ENCODE measurements around the gene SDR42E2. TPM values are rescaled to one million over a fixed set of nuclear protein-coding genes. Genes with fewer than 3 reads are reported as not detected.
"Not testable (repeated sequence)": the region's sequence is repeated elsewhere in the genome, so short reads cannot be mapped to it uniquely, and the experiment has no call there.

SDR42E2 gene
- total RNA-seq = 0.26 TPM

DNA sequence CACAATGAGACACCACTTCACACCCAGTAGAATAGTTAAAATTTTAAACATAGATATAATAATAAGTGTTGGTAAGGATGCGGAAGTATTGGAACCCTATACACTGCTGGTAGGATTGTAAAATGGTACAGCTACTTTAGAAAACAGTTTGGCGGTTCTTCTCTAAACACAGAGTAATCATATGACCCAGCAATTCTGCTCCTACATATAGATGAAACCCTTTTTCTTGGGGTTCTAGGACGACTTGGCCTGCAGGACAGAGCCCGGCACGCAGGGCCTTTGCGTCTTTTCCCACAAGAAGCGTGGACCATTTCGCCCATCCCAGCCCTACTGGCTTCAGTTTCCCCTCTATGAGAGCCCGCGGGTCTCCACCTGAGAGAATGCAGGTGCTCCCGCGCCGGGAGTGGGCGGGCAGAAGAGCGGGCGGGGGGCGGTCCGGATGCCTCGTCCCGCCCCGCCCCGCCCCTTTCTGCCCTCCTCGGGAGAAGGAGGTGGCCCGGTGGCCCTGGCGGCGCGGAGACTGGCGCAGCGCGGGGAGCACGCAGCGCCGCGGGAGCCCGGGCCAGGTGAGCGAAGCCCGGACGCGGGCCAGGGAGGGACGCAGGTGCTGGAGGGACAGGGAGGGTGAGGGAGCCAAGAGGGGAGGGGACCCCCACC is at the start of gene SDR42E2:
TSS of gene SDR42E2 (plus strand) at position 508 of the 657 bp plus-strand sequence. CDS start 3,077 bp downstream, outside the sequence.
- no peak for DNase-seq (ENCODE audit: low spot score)

GRCh38 chr16:22116095-22116700 is 46.1 kb upstream of the SDR42E2 start:
- DNase-seq (ENCODE audit: low spot score) = no peak

GRCh38 chr16:22117609-22118008 is 44.7 kb upstream of the SDR42E2 start:
- no peak for DNase-seq (ENCODE audit: low spot score)

DNA sequence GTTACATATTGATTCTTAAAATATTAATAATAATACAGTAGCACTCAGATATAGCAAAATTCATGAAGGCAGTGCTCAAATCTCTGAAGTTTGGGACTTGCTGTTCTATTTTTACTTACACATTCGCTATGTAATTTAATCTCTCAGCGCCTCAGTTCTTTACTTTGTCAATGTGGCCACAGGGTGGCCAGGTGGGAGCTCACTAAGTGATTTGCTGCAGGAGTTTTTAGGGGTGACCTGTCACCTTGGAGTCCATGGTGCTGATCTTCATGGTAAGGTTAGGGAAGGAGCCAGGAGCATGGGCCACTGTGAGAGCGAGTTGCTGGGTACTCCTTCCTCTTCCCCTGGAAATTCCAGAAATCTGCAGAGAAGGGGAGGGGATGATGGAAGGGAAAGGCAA is 41.9 kb upstream of the SDR42E2 start:
- no peak for DNase-seq (ENCODE audit: low spot score)

- no peak for DNase-seq (ENCODE audit: low spot score)
Observed at GRCh38 chr16:22122239-22122638, 40.1 kb upstream of the SDR42E2 start.

- no peak for DNase-seq (ENCODE audit: low spot score)
Observed at GRCh38 chr16:22123146-22123545, 39.2 kb upstream of the SDR42E2 start.

- no peak for DNase-seq (ENCODE audit: low spot score)
Observed at GRCh38 chr16:22123759-22124490, 38.4 kb upstream of the SDR42E2 start.

- DNase-seq (ENCODE audit: low spot score) = no peak
Observed at GRCh38 chr16:22124583-22125284, 37.6 kb upstream of the SDR42E2 start.

GRCh38 chr16:22126037-22126558 is 36.2 kb upstream of the SDR42E2 start:
- no peak for DNase-seq (ENCODE audit: low spot score)

DNA sequence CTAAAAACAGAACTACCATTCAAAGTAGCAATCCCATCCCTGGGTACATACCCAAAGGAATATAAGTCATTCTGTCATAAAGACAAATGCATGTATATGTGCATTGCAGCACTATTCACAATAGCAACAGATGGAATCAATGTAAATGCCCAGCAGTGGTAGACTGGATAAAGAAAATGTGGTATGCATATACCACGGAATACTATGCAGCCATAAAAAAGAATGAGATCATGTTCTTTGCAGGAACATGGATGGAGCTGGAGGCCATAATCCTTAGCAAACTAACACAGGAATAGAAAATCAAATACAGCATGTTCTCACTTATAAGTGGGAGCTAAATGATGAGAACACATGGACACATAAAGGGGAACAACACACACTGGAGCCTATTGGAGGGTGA is 33.8 kb upstream of the SDR42E2 start:
- DNase-seq (ENCODE audit: low spot score) = not testable (repeated sequence)

GRCh38 chr16:22130528-22130927 is 31.8 kb upstream of the SDR42E2 start:
- no peak for DNase-seq (ENCODE audit: low spot score)

DNA sequence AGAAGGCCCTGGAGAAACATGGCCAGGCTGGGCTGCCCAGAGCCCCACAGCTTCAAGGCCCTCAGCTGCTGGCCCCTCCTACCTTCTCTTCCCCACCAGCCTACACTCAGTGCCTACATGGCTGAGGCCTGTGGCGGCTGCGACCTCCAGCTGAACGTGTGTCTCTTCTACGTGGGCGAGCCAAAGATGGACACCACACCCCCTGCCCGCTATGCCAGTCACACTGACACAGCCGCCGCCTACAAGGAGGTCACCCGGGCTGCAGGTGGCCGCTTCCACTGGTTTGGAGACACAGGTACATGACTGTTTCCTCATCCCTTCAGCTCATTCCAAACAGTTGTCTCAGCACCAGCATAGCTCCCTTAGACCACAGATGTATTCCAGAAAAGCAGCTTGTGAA is 29.5 kb upstream of the SDR42E2 start:
- DNase-seq (ENCODE audit: low spot score) = no peak

GRCh38 chr16:22138482-22138881 is 23.8 kb upstream of the SDR42E2 start:
- no peak for DNase-seq (ENCODE audit: low spot score)

DNA sequence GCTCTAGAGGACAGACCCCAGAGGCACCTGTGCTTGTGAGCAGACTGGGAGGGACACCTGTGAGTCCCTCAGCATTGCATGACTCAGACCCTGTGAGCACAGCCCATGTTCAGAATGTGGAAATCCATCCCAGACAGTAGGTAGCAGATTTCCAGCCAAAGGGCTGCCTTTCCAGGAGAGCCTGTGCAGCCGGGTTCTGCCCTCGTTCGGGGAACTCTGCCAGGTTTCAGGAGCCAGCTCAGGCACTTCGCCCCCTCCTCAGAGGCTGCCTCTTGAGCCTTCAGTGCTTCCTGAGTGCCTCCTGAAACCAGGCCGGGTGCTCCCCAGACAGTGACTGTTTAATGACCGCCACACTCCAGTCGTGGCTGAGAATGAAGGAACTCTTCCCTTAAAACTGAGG is 23.3 kb upstream of the SDR42E2 start:
- DNase-seq (ENCODE audit: low spot score) = no peak

GRCh38 chr16:22139732-22140131 is 22.6 kb upstream of the SDR42E2 start:
- DNase-seq (ENCODE audit: low spot score) = no peak

GRCh38 chr16:22141767-22142166 is 20.5 kb upstream of the SDR42E2 start:
- DNase-seq (ENCODE audit: low spot score) = no peak

GRCh38 chr16:22144520-22144919 is 17.8 kb upstream of the SDR42E2 start:
- no peak for DNase-seq (ENCODE audit: low spot score)

GRCh38 chr16:22147853-22148252 is 14.5 kb upstream of the SDR42E2 start:
- DNase-seq (ENCODE audit: low spot score) = no peak

DNA sequence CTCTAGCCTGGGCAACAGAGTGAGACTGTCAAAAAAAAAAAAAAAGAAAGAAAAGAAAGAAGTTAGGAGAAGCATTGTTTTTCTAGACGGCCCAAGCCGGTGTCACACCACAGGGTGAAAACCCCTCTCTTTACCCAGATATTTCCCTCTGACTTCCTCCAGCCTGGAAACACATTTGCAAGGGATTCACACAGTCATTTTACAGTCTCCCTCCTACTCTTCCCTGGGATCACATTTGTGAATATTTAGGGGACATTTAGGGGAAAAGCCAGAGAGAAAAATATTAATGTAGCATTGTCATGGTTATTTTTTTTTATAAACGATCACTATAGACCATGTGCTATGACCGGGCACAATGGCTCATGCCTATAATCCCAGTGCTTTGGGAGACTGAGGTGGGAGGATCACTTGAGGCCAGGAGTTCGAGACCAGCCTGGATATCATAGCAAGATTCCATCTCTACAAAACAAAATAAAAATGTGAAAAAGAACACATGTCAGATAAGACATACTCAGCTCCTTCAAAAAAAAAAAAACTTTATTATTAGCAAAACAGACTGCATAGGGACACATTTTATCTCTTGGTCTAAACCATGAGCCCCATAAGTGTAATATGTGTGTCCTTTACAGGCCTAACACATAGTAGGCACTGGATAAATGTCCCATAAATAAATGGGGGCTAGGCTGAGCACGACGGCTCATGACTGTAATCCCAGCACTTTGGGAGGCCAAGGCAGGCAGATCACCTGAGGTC is 10.9 kb upstream of the SDR42E2 start:
- no peak for DNase-seq (ENCODE audit: low spot score)

DNA sequence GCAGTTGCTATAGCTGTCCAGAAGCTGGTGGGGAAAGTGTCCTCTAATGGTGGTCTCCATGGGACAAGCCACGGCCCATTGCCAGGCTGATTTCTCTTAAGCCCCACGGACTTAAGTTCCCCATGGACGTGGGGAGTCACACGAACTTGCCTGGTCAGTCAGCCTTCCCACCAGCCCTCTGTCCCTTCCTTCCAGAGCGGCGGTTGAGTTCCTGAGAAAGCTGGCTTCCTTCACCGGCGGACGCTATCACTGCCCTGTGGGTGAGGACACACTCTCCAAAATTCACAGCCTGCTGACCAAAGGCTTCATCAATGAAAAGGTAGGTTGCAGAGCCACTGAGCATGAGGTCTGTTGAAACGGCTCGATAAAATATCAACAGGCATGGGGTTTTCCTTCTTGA is 10.0 kb upstream of the SDR42E2 start:
- DNase-seq (ENCODE audit: low spot score) = no peak

- not testable (repeated sequence) for DNase-seq (ENCODE audit: low spot score)
Observed at GRCh38 chr16:22153078-22153477, 9.2 kb upstream of the SDR42E2 start.
